ENCODE data around the gene GGT1.

DNA sequence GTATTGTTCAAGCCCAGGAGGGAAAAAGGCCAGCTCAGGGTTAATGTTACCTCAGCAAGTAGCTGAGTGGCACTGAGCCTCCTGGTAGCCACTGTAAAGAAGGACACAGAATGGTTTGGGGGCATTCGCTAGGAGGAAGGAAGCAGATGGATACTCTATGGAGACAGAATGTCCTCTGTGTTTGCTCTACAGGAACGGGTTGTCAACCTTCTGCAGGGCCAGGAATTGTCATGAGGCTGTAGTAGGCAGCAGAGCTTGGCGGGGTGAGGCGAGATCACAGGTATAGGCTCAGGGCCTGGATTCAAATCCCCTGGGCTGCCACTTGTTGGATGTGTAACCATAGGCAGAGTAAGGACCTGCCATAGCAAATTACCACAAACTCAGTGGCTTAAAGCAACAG is 7.1 kb upstream of the GGT1 start:
- TF ChIP-seq, protein P1, sequence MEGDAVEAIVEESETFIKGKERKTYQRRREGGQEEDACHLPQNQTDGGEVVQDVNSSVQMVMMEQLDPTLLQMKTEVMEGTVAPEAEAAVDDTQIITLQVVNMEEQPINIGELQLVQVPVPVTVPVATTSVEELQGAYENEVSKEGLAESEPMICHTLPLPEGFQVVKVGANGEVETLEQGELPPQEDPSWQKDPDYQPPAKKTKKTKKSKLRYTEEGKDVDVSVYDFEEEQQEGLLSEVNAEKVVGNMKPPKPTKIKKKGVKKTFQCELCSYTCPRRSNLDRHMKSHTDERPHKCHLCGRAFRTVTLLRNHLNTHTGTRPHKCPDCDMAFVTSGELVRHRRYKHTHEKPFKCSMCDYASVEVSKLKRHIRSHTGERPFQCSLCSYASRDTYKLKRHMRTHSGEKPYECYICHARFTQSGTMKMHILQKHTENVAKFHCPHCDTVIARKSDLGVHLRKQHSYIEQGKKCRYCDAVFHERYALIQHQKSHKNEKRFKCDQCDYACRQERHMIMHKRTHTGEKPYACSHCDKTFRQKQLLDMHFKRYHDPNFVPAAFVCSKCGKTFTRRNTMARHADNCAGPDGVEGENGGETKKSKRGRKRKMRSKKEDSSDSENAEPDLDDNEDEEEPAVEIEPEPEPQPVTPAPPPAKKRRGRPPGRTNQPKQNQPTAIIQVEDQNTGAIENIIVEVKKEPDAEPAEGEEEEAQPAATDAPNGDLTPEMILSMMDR (IDR thresholded peaks at IDR 0.05): no peak
- TF ChIP-seq EP300 (IDR thresholded peaks at IDR 0.05) (no peak), POLR2A (IDR thresholded peaks at IDR 0.05) (no peak)
